Loucy (cell line): ENCODE data around the gene JPH3.

ENCODE experiments used
- H2AFZ ChIP-seq: fragments of 200-600 bp; sonication (generic); 2 replicates; pipeline ENCODE4 v1.6.0; 2016; ENCODE audit warnings: antibody characterized with exemption, mild to moderate bottlenecking, low read length, moderate library complexity
- H3F3A ChIP-seq: fragments of 200-600 bp; 2 replicates; pipeline ENCODE4 v1.6.0; 2016; ENCODE audit warnings: antibody characterized with exemption, low read depth, mild to moderate bottlenecking
- H3K27me3 ChIP-seq: fragments of 200-600 bp; sonication (generic); 2 replicates; pipeline ENCODE4 v1.6.1; 2014; ENCODE audit warnings: low read length, mild to moderate bottlenecking; ENCODE audit not compliant: insufficient read depth, poor library complexity, severe bottlenecking
- H3K36me3 ChIP-seq: fragments of 200-600 bp; sonication (generic); 2 replicates; pipeline ENCODE4 v1.6.1; 2016; ENCODE audit warnings: low read length; ENCODE audit not compliant: insufficient read depth
- H3K4me1 ChIP-seq: fragments of 200-600 bp; sonication (generic); 2 replicates; pipeline ENCODE4 v1.5.1; 2014; ENCODE audit warnings: low read length, mild to moderate bottlenecking; ENCODE audit not compliant: insufficient read depth, poor library complexity, severe bottlenecking
- H3K4me2 ChIP-seq: fragments of 200-600 bp; sonication (generic); 2 replicates; pipeline ENCODE4 v1.6.0; 2014; ENCODE audit warnings: antibody characterized with exemption, low read length, low read depth, mild to moderate bottlenecking; ENCODE audit not compliant: poor library complexity, severe bottlenecking
- H3K4me3 ChIP-seq: fragments of 200-600 bp; sonication (generic); 2 replicates; pipeline ENCODE4 v1.5.1; 2014; ENCODE audit warnings: low read length, mild to moderate bottlenecking, mixed read lengths; ENCODE audit not compliant: poor library complexity, severe bottlenecking
- H3K79me2 ChIP-seq: fragments of 200-600 bp; sonication (generic); 2 replicates; pipeline ENCODE4 v1.6.1; 2014; ENCODE audit warnings: low read length; ENCODE audit not compliant: insufficient read depth
- H3K9ac ChIP-seq: fragments of 200-600 bp; sonication (generic); 2 replicates; pipeline ENCODE4 v1.6.0; 2014; ENCODE audit warnings: mild to moderate bottlenecking, low read depth, low read length, moderate library complexity; ENCODE audit not compliant: poor library complexity, severe bottlenecking
- H3K9me2 ChIP-seq: fragments of 200-600 bp; sonication (generic); replicated peaks from 2 replicates; pipeline ENCODE4 v1.6.1; 2016; ENCODE audit warnings: low read depth, low read length, mixed read lengths
- H3K9me3 ChIP-seq: fragments of 200-600 bp; sonication (generic); 2 replicates; pipeline ENCODE4 v1.6.1; 2014; ENCODE audit warnings: mild to moderate bottlenecking, antibody characterized with exemption, low read length, low read depth; ENCODE audit not compliant: insufficient read depth
- H4K20me1 ChIP-seq: fragments of 200-600 bp; sonication (generic); 2 replicates; pipeline ENCODE4 v1.6.0; 2014; ENCODE audit warnings: antibody characterized with exemption, low read length, mild to moderate bottlenecking; ENCODE audit not compliant: insufficient read depth, poor library complexity, severe bottlenecking
- EZH2phosphoT487 ChIP-seq: fragments of 200-600 bp; IDR thresholded peaks from 2 replicates; pipeline ENCODE4 v1.6.1; 2018; ENCODE audit warnings: antibody characterized with exemption, mild to moderate bottlenecking, moderate library complexity, borderline replicate concordance
- TF ChIP-seq, protein P1 (sequence below): fragments of 200-600 bp; sonication (generic); conservative IDR thresholded peaks from 2 replicates; pipeline ENCODE4 v1.5.1; 2014; ENCODE audit warnings: mild to moderate bottlenecking, antibody characterized with exemption, low read length

JPH3 gene

DNA sequence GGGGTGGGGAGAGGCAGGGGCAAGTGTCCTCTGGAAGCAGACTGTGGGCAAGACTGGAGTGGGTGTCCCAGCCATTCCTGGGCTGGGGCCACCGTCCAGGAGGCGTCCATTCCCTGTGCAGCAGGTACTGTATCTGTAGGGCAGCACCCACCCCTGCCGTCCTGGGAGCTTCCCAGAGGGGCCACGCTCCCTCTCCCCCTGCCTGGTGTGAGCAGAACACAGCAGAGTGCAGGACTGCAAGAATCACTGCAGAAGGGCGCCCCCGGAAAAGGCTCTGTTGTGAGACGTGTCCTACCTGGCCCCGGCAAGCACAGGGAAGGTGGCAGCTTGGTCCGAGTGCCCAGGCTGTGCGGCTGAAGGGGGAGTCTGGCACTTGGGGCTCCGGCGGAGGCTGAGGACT lies 93.2 kb downstream of the JPH3 start:
- Histone ChIP-seq H3K4me1 (no peaks in the 10 kb centered on the region), H3K9me2 (no peaks in the 10 kb centered on the region), H3F3A (no peaks in the 10 kb centered on the region), H4K20me1 (no peaks in the 10 kb centered on the region), H3K9me3 (no peaks in the 10 kb centered on the region), H3K9ac (no peak overlapping the region), H3K4me3 (no peak overlapping the region), H3K79me2 (no peaks in the 10 kb centered on the region), H3K27me3 (no peaks in the 10 kb centered on the region), H2AFZ (no peak overlapping the region), H3K36me3 (no peaks in the 10 kb centered on the region), H3K4me2 (no peak overlapping the region)
- no peak for TF ChIP-seq EZH2phosphoT487
- TF ChIP-seq, protein P1, sequence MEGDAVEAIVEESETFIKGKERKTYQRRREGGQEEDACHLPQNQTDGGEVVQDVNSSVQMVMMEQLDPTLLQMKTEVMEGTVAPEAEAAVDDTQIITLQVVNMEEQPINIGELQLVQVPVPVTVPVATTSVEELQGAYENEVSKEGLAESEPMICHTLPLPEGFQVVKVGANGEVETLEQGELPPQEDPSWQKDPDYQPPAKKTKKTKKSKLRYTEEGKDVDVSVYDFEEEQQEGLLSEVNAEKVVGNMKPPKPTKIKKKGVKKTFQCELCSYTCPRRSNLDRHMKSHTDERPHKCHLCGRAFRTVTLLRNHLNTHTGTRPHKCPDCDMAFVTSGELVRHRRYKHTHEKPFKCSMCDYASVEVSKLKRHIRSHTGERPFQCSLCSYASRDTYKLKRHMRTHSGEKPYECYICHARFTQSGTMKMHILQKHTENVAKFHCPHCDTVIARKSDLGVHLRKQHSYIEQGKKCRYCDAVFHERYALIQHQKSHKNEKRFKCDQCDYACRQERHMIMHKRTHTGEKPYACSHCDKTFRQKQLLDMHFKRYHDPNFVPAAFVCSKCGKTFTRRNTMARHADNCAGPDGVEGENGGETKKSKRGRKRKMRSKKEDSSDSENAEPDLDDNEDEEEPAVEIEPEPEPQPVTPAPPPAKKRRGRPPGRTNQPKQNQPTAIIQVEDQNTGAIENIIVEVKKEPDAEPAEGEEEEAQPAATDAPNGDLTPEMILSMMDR, result no peak

DNA sequence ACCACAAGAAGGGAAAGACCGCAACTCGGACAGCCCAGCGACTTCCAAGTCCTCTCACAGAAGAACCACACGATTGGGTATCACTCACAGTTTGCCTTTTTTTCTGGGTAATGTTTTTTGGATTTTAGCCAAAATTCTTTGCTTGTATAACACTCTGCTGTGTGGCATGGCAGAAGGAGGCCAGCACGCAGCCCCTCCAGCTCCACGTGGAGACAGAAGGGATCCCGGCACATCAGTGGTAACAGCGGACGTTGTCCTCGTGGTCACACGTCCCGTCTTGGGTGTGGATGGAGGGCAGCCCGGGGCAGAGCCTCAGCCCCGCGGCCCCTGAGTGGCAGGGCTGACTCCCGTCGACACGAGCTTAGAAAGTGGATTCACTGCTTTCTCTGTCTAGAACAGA lies 94.4 kb downstream of the JPH3 start:
- Histone ChIP-seq H3K9me2 (no peaks in the 10 kb centered on the region), H3K36me3 (no peaks in the 10 kb centered on the region), H3K79me2 (no peaks in the 10 kb centered on the region)

DNA sequence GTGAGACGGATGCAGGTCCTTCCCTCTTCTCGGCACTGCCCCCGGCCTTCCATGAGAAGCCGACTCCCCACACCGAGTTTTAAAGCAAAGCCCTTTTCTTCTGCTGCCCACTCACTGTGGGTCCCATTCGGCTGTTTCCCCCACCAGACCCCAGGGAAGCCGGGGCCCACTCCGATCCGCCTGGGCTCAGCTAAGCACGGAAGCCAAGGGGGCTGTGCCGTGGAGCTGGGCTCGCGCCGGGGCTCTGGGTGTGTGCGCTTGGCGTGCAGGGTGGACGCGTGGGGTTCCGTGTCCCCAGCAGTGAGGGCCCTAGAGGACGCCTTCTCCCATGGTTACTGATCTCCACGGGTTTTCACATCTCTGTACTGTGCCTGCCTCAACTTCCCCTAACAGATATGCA lies 94.9 kb downstream of the JPH3 start:
- no peak overlapping the region for H3K9ac ChIP-seq
- H3K9me3 ChIP-seq, result no peaks in the 10 kb centered on the region
- H3K79me2 ChIP-seq, result no peaks in the 10 kb centered on the region
- no peaks in the 10 kb centered on the region for H3K9me2 ChIP-seq
- H3K4me3 ChIP-seq, result no peak overlapping the region
- H3K4me1 ChIP-seq, result no peaks in the 10 kb centered on the region
- TF ChIP-seq, protein P1, result no peak
- TF ChIP-seq EZH2phosphoT487, result no peak
- no peaks in the 10 kb centered on the region for H3K36me3 ChIP-seq
- H4K20me1 ChIP-seq, result no peaks in the 10 kb centered on the region
- no peaks in the 10 kb centered on the region for H3K27me3 ChIP-seq
- H3F3A ChIP-seq, result no peaks in the 10 kb centered on the region
- H2AFZ ChIP-seq, result no peak overlapping the region
- H3K4me2 ChIP-seq, result no peak overlapping the region

More for the DNA sequence above, 94.4 kb downstream of the JPH3 start:
- no peaks in the 10 kb centered on the region for H3K4me1 ChIP-seq
- no peak overlapping the region for H2AFZ ChIP-seq
- no peaks in the 10 kb centered on the region for H4K20me1 ChIP-seq
- H3K4me2 ChIP-seq, result no peak overlapping the region
- H3F3A ChIP-seq, result no peaks in the 10 kb centered on the region
- H3K27me3 ChIP-seq, result no peaks in the 10 kb centered on the region
- no peak overlapping the region for H3K4me3 ChIP-seq
- no peaks in the 10 kb centered on the region for H3K9me3 ChIP-seq
- TF ChIP-seq, protein P1, result no peak
- TF ChIP-seq EZH2phosphoT487, result no peak
- H3K9ac ChIP-seq, result no peak overlapping the region
